HG03025 (cell line): ENCODE results near the gene MYNN.
A peak's percentile ranks its signal among the peaks of the same experiment; 100 is the strongest.
"Not testable (repeated sequence)": the region's sequence is repeated elsewhere in the genome, so short reads cannot be mapped to it uniquely, and the experiment has no call there.

ENCODE experiments used
- ATAC-seq: cut with Tn5 transposase; IDR thresholded peaks from one replicate; pipeline ENCODE4 v1.9.1; 2021; ENCODE audit warnings: mild to moderate bottlenecking, moderate library complexity; ENCODE audit not compliant: unreplicated experiment, low FRiP score

MYNN gene

GRCh38 chr3:169772897-169773816 is at the start of gene MYNN:
MYNN (plus strand) TSS chr3:169773396; CDS start chr3:169774296, 900 bp downstream.
- peak; percentile 87 for ATAC-seq

- ATAC-seq = not testable (repeated sequence)
Observed at GRCh38 chr3:169731857-169732256, 41.3 kb upstream of the MYNN start.

DNA sequence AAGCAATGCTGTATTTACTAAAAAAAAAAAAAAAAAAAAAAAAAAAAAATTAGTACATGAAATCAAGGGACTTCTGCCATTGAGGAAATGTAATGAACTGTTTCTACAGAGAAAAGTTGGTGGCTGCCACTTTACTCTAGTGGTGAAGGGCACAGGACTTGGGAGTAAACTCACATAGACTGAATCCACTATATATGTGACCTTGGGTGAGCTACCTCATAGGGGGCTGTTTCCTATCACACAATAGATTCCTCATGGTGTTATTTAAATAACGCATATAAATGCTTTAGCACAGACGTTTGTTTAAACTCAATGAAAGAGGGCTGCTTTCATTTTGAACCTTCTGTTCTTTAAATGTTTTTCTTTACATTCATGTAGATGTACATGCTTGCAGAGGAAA is 34.1 kb upstream of the MYNN start:
- no peak for ATAC-seq

DNA sequence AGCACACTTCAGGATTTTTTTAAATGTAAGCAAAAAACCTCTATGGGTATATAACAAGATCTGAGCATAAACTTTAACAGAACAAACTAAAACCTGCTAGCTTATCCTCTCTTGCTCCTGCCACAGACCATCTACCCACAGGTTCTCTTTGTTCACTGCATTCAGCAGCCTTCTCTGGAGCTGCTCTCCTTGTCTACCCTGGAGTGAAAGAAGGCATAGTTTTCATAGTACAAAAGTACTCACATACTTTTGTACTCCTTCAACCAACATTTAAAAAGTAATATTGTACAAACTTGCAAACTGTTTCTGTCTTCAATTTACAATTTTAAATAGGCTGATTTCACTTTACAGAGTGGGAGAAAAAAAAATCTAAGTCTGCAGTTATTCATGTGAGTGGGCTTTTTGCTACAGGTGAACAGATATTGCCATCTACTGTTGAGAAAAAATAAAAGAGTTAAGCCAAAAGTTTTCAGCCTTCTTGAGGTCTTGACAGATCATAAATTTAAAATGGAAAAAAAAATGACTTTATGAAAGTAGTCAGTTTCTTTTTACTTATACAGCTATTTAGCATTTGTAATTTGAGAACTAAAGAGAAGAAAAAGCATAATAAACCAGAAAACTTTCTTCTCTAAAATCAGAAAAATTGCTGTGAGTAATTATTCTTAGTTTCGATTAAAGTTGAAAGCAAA is 28.7 kb upstream of the MYNN start:
- no peak for ATAC-seq

DNA sequence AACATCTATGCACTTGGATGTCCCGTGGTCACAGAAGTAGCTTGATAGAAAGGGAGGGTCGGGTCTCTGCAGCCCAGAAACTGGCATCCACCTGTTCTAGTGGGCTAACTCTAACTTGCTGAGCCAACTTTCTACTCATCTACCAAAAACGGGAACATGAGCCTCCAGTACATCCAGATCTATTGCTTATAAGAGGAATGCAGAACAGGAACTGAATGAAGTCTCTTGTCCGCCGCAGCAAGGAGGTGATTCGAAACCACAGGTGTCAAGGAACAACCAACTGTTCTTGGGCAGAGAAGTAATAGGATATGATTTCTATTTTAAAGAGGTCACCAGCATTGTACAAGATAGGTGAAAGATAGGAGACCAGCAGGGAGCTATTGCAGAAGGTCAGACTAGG is 26.3 kb upstream of the MYNN start:
- no peak for ATAC-seq

DNA sequence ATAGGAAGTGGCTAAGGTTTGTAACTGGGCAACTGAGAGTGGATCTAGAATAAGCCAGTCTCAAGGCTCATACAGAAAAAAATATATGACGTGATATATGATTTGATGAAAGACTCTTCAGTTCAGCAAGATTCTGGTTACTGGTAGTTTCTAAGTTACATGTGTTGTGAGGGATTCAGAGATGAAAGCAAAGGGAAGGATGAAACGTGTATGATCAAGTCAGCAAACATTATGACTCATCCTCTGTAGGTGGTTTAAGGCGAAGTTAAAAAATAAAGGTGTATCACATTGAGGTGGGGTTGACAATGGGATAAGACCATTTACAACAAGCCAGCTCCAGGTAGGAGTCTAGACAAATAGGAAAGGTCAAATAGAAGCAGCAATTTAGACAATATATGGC is 24.5 kb upstream of the MYNN start:
- no peak for ATAC-seq

- ATAC-seq = no peak
Observed at GRCh38 chr3:169750665-169751064, 22.5 kb upstream of the MYNN start.

DNA sequence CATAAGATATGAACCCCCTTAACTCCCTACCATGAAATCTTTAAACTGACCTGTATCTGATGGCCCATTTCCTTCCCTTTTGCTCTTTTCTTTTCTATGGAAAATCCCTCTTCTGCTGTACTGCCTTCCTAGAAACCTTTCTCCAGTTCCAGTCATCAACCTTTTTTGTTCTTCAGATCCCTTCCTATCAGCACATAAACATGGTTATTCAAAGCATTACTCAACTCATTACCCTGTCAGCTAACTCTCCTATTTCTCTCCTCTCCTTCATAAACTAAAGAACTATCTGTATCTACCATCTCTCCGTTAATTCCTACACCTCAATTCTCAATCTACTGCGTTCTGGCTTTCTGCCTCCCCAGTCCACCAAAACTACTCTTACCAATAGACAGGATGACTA is 21.3 kb upstream of the MYNN start:
- ATAC-seq = no peak

GRCh38 chr3:169754711-169755110 is 18.5 kb upstream of the MYNN start:
- ATAC-seq = no peak

DNA sequence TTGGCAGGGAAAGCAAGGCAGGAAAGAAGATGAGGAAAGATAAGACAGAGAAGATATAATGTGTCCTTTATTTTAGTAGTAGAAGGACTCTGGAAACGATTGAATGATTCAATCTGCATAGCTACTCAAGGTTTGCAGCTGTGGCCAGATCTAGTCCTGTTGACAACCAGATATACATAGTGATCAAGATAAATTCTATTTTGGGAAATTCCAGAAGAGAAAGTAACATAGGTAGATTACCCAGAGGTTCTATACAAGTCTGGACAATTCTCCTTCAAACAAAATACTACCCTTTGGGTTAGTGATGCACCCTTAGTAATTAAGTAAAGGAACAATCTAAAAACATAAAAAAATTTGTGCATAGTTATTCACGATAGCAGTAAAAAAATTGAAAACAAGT is 17.7 kb upstream of the MYNN start:
- no peak for ATAC-seq

GRCh38 chr3:169758359-169758994 is 14.7 kb upstream of the MYNN start:
- ATAC-seq = no peak

DNA sequence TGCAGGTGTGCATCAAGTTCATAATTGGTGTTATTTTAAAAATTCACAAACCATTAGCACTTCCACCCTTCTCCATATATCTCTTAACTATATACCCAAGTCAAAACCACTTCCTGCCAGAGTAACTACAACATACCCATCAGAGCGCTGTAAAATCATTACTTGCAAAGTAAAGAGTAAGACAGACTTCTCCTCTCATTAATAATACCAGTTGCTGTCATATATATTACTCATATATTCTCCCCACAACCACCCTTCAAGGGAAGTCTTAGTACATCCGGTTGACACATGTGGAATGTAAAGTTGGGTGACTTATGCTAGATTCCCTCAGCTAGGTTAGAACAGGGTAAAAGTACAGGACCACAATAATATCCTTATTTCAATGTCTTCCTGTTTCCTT is 13.9 kb upstream of the MYNN start:
- no peak for ATAC-seq

DNA sequence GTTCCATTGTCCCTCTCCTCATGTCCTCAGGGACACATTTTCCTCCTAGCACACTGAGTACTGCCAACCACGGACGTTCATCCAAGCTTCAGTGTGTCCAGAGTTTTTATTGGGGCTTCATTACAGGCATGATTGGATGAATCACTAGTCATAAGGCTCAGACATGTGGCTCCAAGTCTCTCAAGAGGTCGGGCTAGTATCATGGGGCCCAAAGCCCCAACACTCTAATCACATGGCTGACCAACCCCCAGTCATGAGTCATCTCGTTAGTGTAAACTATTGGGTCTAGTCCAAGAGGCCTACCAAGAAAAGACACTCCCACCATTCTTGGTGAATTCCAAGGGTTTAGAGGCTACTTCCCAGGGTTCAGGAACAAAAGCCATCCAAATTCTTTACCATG is 12.7 kb upstream of the MYNN start:
- ATAC-seq = no peak

GRCh38 chr3:169764312-169764881 is 8.8 kb upstream of the MYNN start:
- peak; percentile 38 for ATAC-seq

DNA sequence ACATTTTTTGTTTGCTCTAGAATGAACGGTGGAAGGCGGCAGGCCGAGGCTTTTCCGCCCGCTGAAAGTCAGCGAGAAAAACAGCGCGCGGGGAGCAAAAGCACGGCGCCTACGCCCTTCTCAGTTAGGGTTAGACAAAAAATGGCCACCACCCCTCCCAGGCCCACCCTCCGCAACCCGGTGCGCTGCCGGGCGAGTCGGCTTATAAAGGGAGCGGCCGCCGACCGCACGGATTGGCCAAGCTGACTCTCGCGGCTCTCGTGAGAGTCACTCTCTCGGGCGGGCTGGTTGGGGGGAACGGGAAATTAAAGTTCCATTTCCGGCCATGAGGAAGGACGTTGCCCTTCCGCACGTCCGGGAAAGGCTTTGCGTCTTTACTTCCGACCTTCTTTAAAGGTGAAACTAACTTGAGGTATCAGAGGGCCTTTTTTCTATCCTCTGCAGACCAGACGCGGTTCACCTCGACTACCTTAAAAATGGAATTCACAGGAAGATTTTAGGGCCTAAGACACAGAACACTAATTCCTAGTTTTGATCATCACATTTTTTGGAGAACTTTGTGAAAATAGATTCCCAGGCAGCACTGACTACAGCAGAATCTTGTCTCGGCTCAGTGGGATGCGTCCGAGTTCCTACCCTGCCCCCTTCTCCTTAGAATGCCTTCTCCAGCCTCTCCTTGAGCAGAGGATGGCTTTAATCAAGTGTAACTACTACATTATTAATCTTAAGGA is 8.1 kb upstream of the MYNN start, which contains the start of gene TERC:
Gene TERC (minus strand): TSS at position 179 of the 731 bp plus-strand sequence.
- peak; percentile 79 for ATAC-seq

DNA sequence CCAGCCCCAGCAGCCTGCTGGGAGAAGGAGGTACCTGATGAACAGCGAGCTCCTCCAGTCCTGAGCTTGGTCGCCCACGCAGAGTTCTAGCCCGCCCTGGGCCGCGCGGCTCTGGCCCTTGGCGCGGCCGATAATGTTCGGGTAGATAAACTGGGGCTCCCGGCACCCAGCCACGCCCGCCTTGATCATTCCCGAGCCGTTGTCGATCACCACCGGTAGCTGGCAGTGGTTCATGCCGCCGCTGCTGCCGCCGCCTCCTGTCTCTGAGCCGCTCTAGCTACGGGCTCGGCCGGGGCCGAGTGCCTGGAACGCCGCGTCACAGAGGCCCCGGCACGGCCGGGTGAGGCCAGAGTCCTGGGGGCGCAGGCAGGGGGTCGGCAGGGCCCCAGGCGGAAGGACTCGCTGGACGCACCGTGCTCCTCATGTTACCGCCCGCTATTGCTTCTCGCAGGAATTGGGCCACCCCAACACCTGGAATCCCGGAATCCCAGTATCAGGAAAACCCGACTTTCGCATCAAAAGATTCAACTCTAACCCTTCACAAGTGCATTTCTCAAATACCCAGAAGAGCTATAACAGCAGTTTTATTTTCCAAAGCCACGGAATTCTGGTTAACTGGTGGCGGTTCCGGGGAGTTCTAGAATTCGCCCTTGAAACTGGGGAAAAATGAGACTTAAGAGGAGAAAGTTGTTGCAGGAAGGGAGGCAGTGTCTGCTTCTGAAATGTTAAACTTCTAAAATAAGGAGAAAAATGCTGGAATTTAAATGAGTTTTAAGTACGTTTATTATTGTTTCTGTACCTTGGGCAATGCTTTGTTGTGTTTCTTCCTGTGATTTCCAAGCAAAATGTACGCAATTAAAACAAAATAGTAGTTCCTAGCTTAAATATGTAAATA is 3.7 kb upstream of the MYNN start, which contains the start of gene ACTRT3:
Gene ACTRT3 (minus strand): TSS at position 275 of the 895 bp plus-strand sequence. CDS start 41 bp downstream, at position 234.
- no peak for ATAC-seq

- ATAC-seq = no peak
Observed at GRCh38 chr3:169771497-169772304, 1.5 kb upstream of the MYNN start.

DNA sequence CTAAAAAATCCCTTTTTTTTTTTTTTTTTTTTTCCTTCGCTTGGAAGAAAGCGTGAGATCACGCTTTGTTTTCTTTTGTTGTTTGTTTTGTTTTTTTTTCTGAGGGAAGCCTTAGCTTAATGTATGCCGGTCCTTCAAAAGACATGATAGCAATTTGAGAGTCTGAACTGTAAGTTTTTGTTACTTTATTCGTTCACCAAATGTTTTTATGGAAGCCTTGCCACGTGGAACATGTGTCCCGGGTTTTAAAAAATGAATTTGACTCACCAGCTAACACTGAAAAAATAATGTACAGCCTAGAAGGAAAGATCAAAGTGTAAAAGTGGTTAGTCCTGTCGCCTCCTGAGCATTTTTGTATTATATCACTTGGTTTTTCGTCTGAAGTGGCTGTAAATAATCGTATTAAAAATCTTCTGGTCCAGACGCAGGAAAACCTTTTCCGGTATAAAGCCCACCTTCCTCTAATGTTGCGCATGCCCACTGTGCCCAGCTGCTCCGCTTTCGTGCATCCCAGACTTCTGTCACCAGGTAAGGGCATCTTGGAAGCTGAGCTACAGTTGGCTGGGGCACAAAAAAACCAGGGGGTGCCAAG is 795 bp upstream of the MYNN start:
- peak; percentile 29 for ATAC-seq
